Ishikawa (cell line): ENCODE measurements around the gene VWA3B.

Experiments
- EGR1 ChIP-seq: IDR thresholded peaks from 2 replicates; pipeline ENCODE4 v1.6.1; 2012
- ZBTB7A ChIP-seq: IDR thresholded peaks from 2 replicates; pipeline ENCODE4 v1.6.1; 2012; ENCODE audit warnings: low read depth
- TF ChIP-seq, protein P1 (sequence below): IDR thresholded peaks from 2 replicates; pipeline ENCODE4 v1.6.1; 2012

GRCh38 chr2:98334439-98335078, 247.6 kb downstream of the VWA3B start:
- TF ChIP-seq EGR1 (no peak), ZBTB7A (no peak)
- TF ChIP-seq, protein P1, sequence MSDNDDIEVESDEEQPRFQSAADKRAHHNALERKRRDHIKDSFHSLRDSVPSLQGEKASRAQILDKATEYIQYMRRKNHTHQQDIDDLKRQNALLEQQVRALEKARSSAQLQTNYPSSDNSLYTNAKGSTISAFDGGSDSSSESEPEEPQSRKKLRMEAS = no peak
